SIG-M5 treated with dmso at 0.1 percent for 504 hours (cell line): ENCODE results near the gene REN.

Experiments
- DNase-seq: peaks from one replicate; lab custom pipeline; 2025; ENCODE audit not compliant: unreplicated experiment; lab: John Stamatoyannopoulos, UW

The REN gene

GRCh38 chr1:204154568-204155255 lies 11.4 kb downstream of the REN start:
- DNase-seq: no peak

GRCh38 chr1:204153667-204154066 lies 12.5 kb downstream of the REN start:
- no peak for DNase-seq

- no peak for DNase-seq
Measured at GRCh38 chr1:204152310-204153044, 13.7 kb downstream of the REN start.

GRCh38 chr1:204151552-204152309 lies 14.4 kb downstream of the REN start, which contains the start of gene ETNK2:
Gene ETNK2, minus strand, starts transcription at chr1:204152044. Its CDS starts 192 bp downstream, at chr1:204151852.
- DNase-seq: peak; percentile 21

- DNase-seq: no peak
Measured at GRCh38 chr1:204150702-204151551, 15.2 kb downstream of the REN start.

- no peak for DNase-seq
Measured at GRCh38 chr1:204149635-204150565, 16.2 kb downstream of the REN start.

GRCh38 chr1:204149107-204149506 lies 17.0 kb downstream of the REN start:
- no peak for DNase-seq

- no peak for DNase-seq
Measured at GRCh38 chr1:204147406-204148383, 18.4 kb downstream of the REN start.

GRCh38 chr1:204146965-204147364 lies 19.2 kb downstream of the REN start:
- no peak for DNase-seq

- DNase-seq: no peak
Measured at GRCh38 chr1:204146309-204146708, 19.8 kb downstream of the REN start.

- no peak for DNase-seq
Measured at GRCh38 chr1:204145033-204145504, 21.1 kb downstream of the REN start.

- DNase-seq: no peak
Measured at GRCh38 chr1:204143276-204144041, 22.7 kb downstream of the REN start.

GRCh38 chr1:204142032-204142974 lies 23.8 kb downstream of the REN start:
- no peak for DNase-seq

- no peak for DNase-seq
Measured at GRCh38 chr1:204141131-204141530, 25.0 kb downstream of the REN start.

- no peak for DNase-seq
Measured at GRCh38 chr1:204139952-204140351, 26.2 kb downstream of the REN start.

- DNase-seq: no peak
Measured at GRCh38 chr1:204139088-204139487, 27.0 kb downstream of the REN start.

GRCh38 chr1:204136814-204137213 lies 29.3 kb downstream of the REN start:
- no peak for DNase-seq
